Sciatic nerve (tissue), 2 donors: ENCODE measurements around the gene KRT6C. TPM values are rescaled to one million over a fixed set of nuclear protein-coding genes. Genes with fewer than 3 reads are reported as not detected.
"Not testable (repeated sequence)": the region's sequence is repeated elsewhere in the genome, so short reads cannot be mapped to it uniquely, and the experiment has no call there.

Source experiments
- ATAC-seq: fragments of 200-7000 bp; cut with Tn5 transposase; one replicate; pipeline ENCODE4 v1.9.1; 2020; ENCODE audit warnings: mild to moderate bottlenecking, moderate library complexity
- DNase-seq: peaks from one replicate; pipeline ENCODE4 v3.0.0-alpha.2; 2020; ENCODE audit warnings: low spot score
- intact Hi-C: fragments of 100-400 bp; cut with DNase I; formaldehyde crosslinking; loops from one replicate; pipeline ENCODE4 v1.14.2; 2022
- total RNA-seq: library from RNA; stranded (reverse); fragmentation: NEBNext Ultra II Directional; extraction: Animal tissue kit (Norgen Biotek cat#: 25700); gene quantifications from one replicate; pipeline ENCODE4 v1.2.1, GENCODE V29; 2021
- donor health status: DM: no; HTN: no; CAD: no.
- donor health status: DM: no; HTN: no; CAD: no.

The KRT6C gene
- total RNA-seq, 1 donor from 2014 or later: not detected

DNA sequence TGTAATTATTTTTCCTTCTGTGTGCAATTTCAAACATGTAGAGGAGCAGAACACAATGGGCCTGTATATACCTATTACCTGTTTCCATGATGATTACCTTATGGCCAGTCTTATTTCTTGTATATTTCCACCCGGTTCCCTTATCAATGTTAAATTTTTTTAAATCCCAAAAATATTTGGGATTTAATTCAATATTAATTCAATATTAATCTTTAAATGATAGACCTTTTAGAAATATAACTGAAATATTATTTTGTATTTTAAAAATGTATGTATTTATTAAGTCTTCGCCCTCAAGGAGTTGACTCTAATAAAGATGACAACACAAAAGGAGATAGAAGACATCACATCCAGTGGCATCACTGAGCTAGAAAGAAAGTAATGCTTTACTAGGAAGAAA is 607 bp upstream of the KRT6C start:
- DNase-seq (no peak), ATAC-seq (no peak)
- intact Hi-C loops: no loop called here

DNA sequence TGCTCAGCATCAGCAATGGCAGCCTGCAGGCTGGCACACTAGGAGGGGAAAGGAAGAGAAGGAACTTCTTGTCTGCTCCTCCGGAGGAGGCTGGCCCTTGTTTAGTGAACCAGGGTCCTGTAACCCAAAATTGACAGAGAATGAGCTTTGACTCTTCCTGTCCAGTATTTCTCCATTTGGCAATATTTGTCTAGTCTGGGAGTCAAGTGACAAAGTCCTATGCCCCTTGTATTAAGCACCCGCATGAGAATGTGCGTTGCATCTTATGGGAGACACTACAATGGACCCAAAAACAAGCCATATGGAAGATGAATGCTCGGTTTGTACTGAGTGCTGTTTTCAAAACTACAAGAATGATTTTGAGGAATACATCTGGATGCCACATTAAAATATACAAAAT is 3.8 kb downstream of the KRT6C start:
- intact Hi-C loops: no loop called here
- DNase-seq (no peak), ATAC-seq (no peak)

DNA sequence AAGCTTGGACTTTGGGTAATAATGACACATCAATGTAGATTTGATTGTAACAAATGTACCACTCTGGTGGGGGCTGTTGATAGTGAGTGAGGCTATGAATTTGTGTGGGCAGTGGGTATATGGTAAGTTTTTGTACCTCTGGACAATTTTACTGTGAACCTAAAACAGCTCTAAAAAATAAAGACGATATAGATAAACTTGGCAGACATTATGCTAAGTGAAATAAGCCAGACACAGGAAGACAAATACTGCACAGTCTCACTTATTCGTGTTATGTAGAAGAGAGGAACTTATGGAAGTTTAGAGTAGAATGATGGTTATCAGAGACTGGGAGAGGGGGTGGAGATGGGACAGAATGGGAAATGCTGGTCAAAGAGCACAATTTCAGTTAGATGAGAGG is 8.7 kb downstream of the KRT6C start:
- ATAC-seq (no peak), DNase-seq (no peak)
- intact Hi-C loops: no loop called here

DNA sequence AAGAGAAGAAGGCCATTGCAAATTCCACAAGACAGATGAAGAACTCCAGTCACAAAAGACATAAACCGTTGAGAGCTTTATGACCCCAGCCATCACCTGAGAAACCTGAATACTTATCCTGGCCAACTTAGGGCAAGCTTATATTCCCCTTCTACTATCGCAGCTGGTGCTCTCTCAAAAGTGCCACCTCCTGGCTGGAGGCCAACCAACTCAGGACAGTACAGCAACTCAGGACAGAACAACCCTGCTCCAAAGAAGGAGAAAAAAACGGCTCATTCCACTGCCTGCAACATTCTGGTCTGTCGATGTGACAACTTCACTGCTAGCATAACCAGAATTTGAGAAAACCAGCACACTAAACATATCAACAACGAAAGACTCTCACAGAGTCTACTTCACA is 11.9 kb downstream of the KRT6C start:
- intact Hi-C loops: no loop called here
- DNase-seq (no peak), ATAC-seq (no peak)

DNA sequence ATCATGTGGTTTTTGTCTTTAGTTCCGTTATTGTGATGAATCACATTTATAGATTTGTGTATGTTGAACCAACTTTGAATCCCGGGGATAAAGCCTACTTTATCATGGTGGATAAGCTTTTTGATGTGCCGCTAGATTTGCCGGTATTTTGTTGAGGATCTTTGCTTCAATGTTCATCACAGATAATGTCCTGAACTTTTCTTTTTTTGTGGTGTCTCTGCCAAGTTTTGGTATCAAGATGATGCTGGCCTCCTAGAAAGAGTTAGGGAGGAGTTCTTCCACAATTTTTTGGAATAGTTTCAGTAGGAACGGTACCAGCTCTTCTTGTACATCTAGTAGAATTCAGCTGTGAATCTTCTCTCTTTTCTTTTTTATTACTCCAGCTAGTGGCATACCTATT is 14.7 kb downstream of the KRT6C start:
- intact Hi-C loops: no loop called here
- DNase-seq: no peak
- no peak for ATAC-seq

DNA sequence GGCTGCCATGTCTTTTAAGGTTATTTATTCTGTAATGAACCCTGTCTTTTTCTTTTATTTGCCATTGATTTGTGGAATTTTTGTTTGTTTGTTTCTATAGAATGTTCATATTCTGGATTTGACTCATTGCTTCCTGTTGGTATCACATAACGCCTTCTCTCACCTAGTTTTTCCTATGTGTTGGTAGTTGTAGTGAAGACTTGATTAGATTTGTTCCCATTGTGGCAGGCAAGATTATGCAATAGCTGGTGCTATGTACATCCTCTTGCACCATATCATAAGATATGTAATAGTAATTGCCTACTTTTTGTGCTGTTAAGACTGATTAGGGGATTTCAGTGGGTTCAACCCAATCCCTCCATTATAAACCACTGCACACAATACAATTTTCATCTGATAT is 17.8 kb downstream of the KRT6C start:
- intact Hi-C loops: no loop called here
- no peak for DNase-seq
- no peak for ATAC-seq

DNA sequence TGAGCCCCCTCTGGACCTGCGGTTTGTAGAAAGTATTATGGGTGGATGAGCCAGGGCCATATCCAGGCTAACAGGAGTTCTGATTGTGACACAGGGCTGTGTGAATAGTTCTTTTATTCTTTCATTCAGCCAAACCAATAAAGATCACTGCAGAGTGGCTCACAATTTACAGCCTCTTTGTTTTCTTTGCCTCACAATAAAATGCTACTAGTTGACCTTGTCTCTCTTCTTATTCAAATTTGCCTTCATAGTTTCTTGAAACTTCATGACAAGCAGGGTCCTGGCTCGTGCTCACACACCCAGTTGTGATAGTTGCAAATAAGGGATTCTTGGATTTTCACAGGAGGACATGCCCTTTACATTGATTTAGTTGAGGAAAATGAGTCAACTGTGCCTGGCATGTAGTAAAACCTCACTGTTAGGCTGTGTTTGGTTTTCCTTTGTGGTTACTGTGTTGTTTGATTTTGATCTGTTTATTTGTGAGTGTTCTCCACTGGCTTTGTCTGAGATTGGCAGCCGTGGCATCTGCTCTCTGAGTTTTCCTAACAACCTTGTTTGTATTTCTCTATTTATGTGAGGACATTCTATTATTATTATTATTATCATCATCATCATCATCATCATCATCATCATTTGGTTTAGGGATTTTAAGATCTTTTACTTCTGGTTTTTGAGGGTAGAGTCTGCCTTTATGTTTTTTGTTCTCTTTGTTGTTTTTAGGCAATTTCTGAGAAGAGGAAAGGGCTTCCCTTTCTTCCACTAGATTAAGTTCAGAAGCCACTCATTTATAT is 19.0 kb downstream of the KRT6C start:
- ATAC-seq (peak; percentile 55), DNase-seq (no peak)
- intact Hi-C loops: no loop called here

DNA sequence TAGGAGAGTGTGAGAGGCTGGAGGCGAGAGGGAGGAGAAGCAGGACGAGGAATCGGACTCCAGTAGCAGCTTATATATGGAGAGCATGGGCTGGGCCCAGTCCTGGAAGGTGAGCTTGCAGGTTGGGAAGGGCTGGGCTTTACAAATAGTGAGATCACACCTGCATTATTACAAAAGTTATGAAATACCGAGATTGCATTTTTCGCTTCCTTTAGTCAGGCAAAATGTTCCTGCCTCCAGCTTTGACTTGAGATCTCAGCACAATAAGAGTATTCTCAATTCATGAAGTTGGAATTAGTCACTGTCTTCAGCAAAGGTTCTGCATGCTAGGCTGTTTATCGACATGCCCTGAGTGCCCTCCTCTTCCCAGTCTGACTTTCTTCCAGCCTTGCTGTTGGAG is 21.5 kb downstream of the KRT6C start, which contains the start of gene KRT6B:
TSS of gene KRT6B (minus strand) at position 46 of the 400 bp plus-strand sequence. CDS start 68 bp downstream, outside the sequence.
- no peak for DNase-seq
- intact Hi-C loops: no loop called here
- no peak for ATAC-seq

DNA sequence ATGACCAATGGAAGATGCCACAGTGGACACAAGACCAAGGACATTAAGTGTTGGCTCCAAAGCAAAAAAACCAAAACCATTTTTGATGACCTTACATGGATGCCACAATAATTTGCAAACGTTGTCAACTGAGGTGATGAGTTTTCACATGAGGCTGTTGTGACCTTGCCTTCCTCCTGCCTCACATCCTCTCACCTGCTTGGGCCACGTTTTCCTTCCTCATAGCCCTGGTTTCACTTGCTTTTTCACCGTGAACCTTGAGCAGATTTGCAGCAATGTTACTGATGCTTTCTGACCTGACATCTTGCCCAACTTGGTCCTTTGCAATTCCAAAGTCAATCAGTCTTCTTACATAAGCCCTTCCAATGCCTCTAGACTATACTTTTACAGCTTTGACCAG is 25.4 kb downstream of the KRT6C start:
- intact Hi-C loops: no loop called here
- no peak for ATAC-seq

DNA sequence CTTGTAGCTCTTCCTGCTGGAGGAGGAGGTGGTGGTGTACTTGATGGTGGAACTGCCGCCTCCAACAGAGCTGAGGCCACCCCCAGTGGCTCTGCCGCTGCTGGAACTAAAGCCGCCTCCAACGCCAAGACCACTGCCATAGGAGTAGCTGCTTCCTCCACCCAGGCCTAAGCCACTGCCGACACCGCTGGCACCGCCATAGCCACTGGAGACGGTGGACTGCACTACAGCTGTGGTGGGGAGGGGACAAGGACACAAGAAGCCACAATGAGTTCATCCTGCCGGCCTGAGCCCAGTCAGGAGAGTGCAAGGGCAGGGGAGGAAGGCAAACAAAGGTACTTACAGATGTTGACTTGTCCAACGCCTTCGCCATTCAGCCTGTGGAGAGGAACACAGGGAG is 26.4 kb downstream of the KRT6C start:
- DNase-seq, ATAC-seq, intact Hi-C loops: not testable (repeated sequence)

More for the DNA sequence above, 25.4 kb downstream of the KRT6C start:
- DNase-seq: no peak

DNA sequence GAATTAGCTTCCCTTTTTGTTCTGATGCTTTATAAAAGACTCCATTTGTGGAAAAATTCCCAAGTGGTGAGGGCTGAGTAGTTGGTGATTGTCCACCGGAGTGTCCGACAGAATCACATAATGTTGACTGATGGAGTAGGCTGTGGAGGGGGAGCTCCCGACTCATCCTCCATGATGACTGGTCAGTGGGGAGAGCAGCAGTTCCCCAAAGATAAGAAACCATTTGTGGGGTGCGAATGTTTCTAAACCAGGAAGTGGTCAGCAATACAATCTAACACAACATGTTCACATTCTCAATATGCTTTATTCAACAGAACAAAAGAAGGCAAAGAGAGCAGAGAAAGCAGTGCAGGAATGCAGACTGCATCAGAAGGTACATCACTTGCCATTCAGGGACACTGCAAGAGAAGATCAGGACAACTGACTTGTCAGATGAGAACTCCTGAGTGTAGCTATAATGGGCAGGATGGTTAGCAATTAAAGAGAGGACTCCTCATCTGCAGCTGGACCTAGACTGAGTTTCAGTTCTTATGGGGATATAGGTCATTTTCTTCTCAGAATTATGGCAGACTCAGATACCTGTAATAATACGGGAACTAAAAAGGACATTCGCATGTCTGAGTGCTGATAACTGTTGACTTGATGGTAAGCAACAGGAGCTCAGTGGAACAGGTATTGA is 27.1 kb downstream of the KRT6C start:
- intact Hi-C loops: no loop called here
- DNase-seq (no peak), ATAC-seq (no peak)

DNA sequence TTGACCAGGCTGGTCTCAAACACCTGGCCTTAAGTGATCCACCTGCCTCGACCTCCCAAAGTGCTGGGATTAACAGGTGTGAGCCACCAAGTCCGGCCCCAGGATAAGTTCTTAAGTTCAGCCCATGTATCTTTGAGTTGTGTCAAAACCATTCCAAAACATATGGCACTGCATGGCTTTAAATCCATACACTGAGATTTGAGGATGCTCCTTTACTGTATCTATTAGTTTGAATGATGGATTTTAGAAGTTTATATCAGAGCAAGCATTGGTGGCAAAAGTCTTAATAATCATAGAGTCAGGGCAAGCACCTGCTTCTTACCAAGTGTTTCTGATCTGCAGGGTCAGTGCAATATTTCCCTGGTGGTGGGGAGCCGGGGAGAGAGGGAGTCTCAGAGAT is 27.7 kb downstream of the KRT6C start:
- no peak for DNase-seq
- intact Hi-C loops: no loop called here
- ATAC-seq: no peak

DNA sequence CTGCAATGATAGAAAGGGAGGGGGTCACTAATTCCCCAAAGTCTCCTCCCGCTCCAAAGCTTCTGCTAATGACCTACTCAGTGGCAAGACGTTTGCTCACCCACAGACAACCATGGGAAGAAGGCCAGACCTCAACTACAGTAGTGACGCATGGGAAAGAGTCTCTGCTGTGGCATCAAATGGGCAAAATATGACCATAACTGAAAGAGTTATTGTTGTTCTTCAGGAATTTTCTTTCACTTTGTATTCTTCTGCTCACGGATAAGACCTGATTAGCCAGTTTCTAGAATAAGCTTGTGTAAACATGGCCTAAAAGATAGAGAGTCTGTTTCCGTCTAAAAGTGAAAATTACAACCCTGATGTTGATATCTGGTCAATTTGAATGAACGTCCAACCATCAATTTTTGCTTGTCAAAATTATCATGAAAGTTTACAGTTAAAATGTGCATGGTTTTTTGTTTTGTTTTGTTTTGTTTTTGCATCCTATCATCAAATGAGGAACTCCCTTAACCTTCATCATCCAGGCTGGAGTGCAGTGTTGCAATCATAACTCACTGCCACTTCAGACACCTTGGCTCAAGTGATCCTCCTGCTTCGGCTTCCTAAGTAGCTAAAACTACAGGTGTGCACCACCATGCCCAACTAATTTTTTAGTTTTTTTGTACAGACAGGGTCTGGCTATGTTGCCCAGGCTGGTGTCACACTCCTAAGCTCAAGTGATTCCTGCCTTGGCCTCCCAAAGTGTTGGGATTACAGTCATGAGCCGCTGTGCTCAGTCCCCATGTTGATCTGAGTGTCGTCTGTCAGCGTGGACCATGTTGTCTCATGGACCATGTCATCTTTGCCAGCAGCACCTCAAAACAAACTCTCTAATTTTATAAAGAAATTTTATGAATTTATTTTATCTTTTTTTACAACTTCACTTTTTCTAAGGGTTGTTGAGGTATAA is 28.7 kb downstream of the KRT6C start:
- intact Hi-C loops: no loop called here
- no peak for DNase-seq
- no peak for ATAC-seq

DNA sequence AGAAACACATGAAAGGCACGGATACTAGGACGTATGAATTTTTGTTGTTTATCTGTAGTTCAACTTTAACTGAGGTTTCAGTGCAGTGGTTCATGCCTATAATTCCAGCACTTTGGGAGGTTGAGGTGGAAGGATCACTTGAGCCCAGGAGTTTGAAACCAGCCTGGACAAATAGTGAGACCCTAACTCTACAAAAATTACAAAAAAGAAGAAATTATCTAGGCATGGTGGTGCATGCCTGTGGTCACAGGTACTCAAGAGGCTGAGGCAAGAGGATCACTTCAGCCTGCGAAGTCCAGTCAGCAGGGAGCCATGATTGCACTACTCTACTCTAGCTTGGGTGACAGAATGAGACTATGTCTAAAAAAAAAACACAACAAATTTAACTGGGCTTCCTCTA is 29.6 kb downstream of the KRT6C start:
- intact Hi-C loops: no loop called here
- DNase-seq (no peak), ATAC-seq (no peak)

DNA sequence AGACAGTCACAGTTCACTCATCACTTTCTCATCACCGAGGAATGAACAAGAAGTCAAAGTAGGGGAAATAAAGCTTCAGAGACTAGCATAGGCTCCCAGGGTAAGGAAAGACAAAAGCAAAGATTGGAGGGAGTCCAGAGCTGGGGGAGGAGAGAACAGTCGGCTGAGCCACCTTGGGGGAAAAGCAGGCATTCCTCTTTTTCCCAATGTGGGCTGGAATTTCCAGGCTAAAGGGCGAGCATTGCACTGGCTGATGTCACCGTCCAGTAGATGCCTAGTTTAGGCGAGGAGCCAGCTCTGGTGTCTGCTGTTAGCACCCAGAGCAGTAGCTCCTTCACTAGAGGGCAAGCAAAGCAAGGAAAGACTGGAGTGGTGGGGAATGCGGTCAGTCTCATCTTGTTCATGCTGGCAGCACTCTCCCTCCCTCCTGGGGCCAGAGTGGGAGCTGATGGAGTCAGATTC is 31.0 kb downstream of the KRT6C start:
- peak; percentile 53 for ATAC-seq
- DNase-seq: no peak
- intact Hi-C loops: no loop called here

DNA sequence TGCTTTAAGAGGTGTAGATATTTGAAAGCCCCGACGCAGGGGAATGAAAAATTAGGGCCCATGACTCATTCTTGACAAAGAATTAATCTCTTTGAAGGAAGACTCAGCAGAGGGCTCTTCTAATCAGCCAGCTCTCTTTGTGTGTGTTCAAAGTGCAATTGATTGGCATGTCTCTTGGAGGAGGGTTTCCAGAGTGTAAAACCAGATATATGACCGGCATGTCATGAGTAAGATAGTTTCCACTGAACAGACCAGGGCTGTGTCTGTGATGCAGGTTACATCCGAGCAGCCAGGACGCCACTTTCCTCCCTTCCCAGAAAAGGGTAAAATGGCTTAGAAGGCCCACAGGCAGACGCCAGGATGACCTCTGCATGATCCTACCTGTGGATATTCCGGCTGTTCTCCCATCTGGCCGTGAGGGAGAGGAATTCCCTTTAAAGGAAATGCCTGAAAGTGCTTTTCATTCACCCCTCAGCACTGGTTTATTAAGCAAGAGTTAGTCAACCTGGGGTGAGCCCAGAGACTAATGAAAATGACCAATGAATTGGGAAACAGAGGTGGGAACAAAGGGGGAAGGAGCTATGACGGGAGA is 32.2 kb downstream of the KRT6C start:
- ATAC-seq (no peak), DNase-seq (no peak)
- intact Hi-C loops: no loop called here

DNA sequence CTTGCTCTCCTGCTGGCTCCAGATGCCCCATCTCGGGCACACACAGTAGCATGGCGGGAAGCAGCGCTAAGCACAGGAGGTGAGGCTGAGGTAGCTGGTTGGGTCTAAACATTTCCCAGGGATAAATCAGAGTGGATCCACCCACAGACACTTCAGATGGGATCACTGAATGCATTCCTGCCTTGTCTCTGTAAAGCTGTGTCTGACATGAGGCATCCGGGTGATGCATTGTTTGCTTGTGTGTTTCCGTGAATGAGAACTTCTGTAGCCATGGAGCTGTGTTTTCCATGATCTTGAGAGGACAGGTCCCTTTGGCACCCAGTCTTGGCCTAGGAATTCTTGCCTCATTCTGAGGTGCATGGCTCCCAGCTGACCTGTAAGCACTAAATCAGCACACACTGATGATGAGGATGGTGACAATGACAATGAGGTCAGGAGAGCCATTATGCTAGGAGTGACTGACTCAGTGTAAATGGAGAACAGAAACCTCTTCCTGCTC is 32.7 kb downstream of the KRT6C start:
- DNase-seq (no peak), ATAC-seq (no peak)
- intact Hi-C loops: no loop called here

DNA sequence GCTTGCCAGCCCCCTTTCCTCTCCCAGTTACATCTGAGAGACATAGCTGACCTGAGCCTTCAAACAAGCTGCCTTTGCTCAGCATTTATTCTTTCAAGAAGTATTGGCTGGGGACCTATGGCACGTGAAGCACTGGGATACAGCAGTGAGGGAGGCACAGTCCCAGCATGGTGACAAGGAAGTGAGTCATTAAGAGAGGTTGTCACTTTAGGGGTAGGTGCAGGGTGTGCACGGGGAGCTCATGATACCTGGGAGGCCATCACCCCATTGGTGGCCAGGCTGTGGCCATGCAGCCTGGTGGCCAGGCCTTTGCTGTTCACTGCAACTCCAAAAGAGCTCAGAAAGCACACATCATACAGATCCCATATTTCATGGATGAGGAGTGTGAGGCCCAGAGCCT is 33.8 kb downstream of the KRT6C start:
- DNase-seq (no peak), ATAC-seq (no peak)
- intact Hi-C loops: no loop called here

DNA sequence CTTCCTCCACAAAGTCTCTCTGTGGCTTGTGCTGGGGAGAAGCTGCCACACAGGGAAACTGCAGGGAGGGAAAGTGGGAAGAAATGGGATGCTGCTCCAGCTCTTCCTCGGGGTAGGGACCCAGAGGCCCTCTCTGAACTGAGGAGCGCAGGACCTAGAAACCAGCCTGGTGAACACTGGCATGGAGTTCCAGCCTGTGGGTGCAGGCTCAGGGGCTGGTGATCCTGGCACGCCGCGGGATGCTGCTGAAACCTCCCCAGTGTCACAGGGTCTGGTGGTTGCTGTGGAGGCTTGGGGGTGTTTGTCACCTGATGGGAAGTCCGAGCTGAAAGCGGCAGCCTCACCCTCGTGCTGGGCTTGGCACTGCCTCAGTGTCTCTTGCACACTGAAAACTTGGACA is 34.2 kb downstream of the KRT6C start:
- ATAC-seq (no peak), DNase-seq (no peak)
- intact Hi-C loops: no loop called here
